Muscle of leg (tissue), 11 donors: ENCODE results near the gene RAB8B. TPM values are rescaled to one million over a fixed set of nuclear protein-coding genes. Genes with fewer than 3 reads are reported as not detected.

Experiments used
- DNase-seq: peaks from one replicate; pipeline ENCODE4 v3.0.0; 2013
- H3K27ac ChIP-seq: one replicate; pipeline ENCODE4 v1.5.1; 2013; ENCODE audit warnings: mild to moderate bottlenecking, low read length, control low read depth
- H3K27me3 ChIP-seq: one replicate; pipeline ENCODE4 v1.6.1; 2013; ENCODE audit warnings: low read length; ENCODE audit not compliant: control insufficient read depth, insufficient read depth
- H3K36me3 ChIP-seq: one replicate; pipeline ENCODE4 v1.6.1; 2013; ENCODE audit warnings: low read length; ENCODE audit not compliant: control insufficient read depth, insufficient read depth
- H3K4me1 ChIP-seq: one replicate; pipeline ENCODE4 v1.6.1; 2013; ENCODE audit warnings: low read length; ENCODE audit not compliant: control insufficient read depth, insufficient read depth
- H3K4me3 ChIP-seq: one replicate; pipeline ENCODE4 v1.5.1; 2013; ENCODE audit warnings: low read length, control low read depth
- H3K9me3 ChIP-seq: replicated peaks from 2 replicates; pipeline ENCODE4 v1.6.1; 2013; ENCODE audit warnings: low read depth, low read length; ENCODE audit not compliant: control insufficient read depth
- WGBS: methylation state at CpG from one replicate; pipeline ENCODE4 v1.1.5; 2013; ENCODE audit warnings: missing lambda C conversion rate; ENCODE audit not compliant: insufficient coverage; 5-methylcytosine and 5-hydroxymethylcytosine counted together
- polyA plus RNA-seq, 8 donors: library from polyadenylated mRNA; unstranded; fragments of 120-200 nt; gene quantifications; one replicate each; pipeline versions ENCODE4 v1.2.1 to v1.2.3, GENCODE V29; 2013; ENCODE audit warnings: inconsistent platforms in 1 of 8, low replicate concordance in 1 of 8; ENCODE audit not compliant: insufficient read length in 8 of 8, insufficient read depth in 1 of 8
- total RNA-seq: library from RNA; stranded (reverse); fragments of 120-200 nt; gene quantifications from one replicate; pipeline ENCODE4 v1.2.4, GENCODE V29; 2013

Gene RAB8B
- total and polyA plus RNA-seq, 9 donors: 13.2 to 24.7 (median 19.0) TPM

DNA sequence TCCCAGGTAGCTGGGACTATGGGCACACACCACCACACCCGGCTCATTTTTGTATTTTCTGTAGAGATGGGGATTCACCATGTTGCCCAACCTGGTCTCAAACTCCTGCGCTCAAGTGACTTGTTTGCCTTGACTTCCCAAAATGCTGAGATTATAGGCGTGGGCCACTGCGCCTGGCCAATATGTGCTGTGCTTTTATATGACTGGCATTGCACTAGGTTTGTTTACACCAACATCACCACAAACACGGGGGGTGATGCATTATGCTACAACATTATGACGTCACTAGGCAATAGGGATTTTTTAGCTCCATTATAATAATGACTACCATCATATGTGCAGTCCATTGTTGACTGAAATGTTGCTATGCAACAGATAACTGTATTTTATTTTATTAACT lies 94.9 kb downstream of the RAB8B start:
- Histone ChIP-seq H3K4me3 (no peak overlapping the region), H3K4me1 (no peaks in the 10 kb centered on the region)

DNA sequence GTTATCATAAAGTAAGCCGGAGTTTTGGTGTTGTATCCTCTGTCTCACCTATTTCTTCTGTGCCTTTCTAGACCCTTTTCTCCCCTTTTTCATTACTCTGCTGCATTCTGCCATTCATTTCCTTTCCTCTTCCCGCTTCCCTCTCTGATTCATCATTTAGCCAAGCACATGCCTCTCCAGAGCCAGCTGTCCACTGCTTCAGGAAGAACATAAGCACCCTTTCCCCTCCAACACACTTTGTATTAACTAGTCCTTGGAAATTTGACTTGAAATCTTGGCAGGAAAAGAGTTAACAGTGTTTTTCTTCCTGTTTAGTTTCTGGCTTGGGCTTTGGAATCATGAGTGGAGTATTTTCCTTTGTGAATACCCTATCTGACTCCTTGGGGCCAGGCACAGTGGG lies 97.7 kb downstream of the RAB8B start:
- 73% methylated on average over 2 of the region's 2 CpGs for WGBS
- no peak for DNase-seq
- Histone ChIP-seq H3K27me3 (no peaks in the 10 kb centered on the region), H3K27ac (no peak overlapping the region), H3K36me3 (peaks cover 11% of the 10 kb centered on the region), H3K9me3 (no peaks in the 10 kb centered on the region), H3K4me1 (no peaks in the 10 kb centered on the region), H3K4me3 (no peak overlapping the region)

More for the DNA sequence above, 94.9 kb downstream of the RAB8B start:
- no peak overlapping the region for H3K27ac ChIP-seq
- peaks cover 15% of the 10 kb centered on the region for H3K36me3 ChIP-seq
- no peaks in the 10 kb centered on the region for H3K27me3 ChIP-seq
- 100% methylated on average over 3 of the region's 6 CpGs for WGBS
- no peak for DNase-seq
- no peaks in the 10 kb centered on the region for H3K9me3 ChIP-seq

DNA sequence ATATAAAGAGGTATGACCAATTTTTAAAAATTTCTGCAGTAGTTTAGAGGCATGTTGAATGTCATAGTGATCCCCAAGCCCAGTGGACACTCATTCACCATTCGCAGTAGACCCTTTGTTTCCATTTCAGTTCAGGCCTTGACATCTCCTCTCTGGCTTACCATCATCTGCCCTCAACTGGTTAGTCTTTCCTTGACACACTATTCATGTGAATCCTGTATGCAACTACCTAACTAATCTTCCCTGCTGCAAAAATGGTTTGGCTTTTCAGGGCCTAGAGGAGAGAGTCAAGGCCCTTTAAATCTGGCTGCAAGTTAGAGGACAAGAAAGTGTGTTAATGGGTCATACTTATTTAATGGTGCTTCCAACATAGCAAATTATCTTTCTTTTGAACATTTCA lies 98.9 kb downstream of the RAB8B start:
- WGBS: no CpG with 5 or more reads among the region's 1 CpG
- no peak overlapping the region for H3K4me3 ChIP-seq
- H3K4me1 ChIP-seq: no peaks in the 10 kb centered on the region
- no peak overlapping the region for H3K27ac ChIP-seq
- H3K9me3 ChIP-seq: no peaks in the 10 kb centered on the region
- peaks cover 8% of the 10 kb centered on the region for H3K36me3 ChIP-seq
- no peak for DNase-seq
- no peaks in the 10 kb centered on the region for H3K27me3 ChIP-seq

DNA sequence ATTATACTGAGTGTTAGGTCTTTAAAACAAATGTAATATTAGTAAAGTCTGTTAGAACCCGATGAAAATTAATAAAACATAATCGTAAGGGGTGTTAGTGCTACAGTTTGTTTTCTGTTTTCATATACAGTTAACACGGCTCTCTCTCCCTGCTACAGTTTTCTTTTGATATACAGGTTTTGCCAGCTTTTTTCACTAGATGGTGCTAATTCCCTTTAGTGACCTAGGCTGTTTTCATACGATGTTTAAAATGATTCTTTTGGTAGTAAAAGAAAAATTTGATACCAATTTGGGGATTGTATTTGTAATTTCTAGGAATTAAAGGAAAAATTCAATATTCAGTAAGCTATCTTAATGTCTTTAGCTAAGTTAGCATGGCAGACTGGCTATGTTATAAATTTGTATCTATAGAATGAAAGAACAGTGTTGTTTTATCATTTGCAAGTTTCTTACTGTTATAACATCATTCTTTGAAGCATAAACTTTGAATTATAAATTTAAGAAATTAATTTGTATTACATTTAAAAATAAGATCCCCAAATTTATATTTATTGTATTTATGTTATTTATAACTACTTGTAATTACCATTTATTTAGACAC lies 99.5 kb downstream of the RAB8B start:
- no peak overlapping the region for H3K4me3 ChIP-seq
- no peaks in the 10 kb centered on the region for H3K27me3 ChIP-seq
- no peaks in the 10 kb centered on the region for H3K9me3 ChIP-seq
- H3K36me3 ChIP-seq: peaks cover 8% of the 10 kb centered on the region
- H3K27ac ChIP-seq: no peak overlapping the region
- no peaks in the 10 kb centered on the region for H3K4me1 ChIP-seq
- no CpG with 5 or more reads among the region's 4 CpGs for WGBS
- peak; percentile 83 for DNase-seq

DNA sequence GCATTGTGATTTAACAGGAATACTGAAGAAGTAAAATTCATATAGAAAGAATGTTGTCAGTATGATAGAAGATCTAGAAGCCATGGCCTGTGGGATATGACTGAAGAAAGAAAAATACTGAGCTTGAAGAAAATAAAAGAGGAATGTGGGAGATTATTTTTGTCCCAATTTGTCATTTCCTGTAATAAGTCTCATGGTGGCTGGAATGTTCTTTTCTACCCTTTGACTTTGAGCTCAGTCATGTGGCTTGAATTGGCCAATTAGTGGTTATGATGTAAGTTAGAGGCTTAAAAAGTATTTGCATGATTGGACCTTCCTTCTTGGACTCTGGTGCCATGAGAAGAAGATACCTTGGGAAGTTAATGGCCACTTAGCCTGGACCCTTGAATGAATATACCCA lies 102.1 kb downstream of the RAB8B start:
- peak; percentile 35 for DNase-seq
- no peaks in the 10 kb centered on the region for H3K4me1 ChIP-seq
- no peak overlapping the region for H3K27ac ChIP-seq
- H3K4me3 ChIP-seq: no peak overlapping the region
- H3K36me3 ChIP-seq: peaks cover 8% of the 10 kb centered on the region
- no peaks in the 10 kb centered on the region for H3K27me3 ChIP-seq
- no peaks in the 10 kb centered on the region for H3K9me3 ChIP-seq

DNA sequence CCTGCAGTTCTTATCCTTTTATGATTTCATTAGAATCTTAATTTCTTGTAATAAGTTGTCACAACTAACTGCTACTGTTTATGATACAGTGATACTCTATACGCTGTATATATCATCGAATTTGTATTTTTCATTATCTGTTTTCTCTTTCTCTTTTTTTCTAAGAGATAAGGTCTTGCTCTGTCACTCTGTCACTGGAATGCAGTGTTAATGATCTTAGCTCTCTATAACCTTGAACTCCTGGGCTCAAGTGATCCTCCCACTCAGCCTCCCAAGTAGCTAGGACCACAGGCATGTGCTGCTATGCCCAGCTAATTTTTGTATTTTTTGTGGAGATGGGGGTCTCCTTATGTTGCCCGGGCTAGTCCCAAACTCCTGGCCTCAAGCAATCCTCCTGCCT lies 102.8 kb downstream of the RAB8B start:
- no peak overlapping the region for H3K4me3 ChIP-seq
- no peak for DNase-seq
- peaks cover 4% of the 10 kb centered on the region for H3K36me3 ChIP-seq
- WGBS: no CpG with 5 or more reads among the region's 3 CpGs
- no peaks in the 10 kb centered on the region for H3K4me1 ChIP-seq
- no peaks in the 10 kb centered on the region for H3K27me3 ChIP-seq
- H3K27ac ChIP-seq: no peak overlapping the region
- no peaks in the 10 kb centered on the region for H3K9me3 ChIP-seq

DNA sequence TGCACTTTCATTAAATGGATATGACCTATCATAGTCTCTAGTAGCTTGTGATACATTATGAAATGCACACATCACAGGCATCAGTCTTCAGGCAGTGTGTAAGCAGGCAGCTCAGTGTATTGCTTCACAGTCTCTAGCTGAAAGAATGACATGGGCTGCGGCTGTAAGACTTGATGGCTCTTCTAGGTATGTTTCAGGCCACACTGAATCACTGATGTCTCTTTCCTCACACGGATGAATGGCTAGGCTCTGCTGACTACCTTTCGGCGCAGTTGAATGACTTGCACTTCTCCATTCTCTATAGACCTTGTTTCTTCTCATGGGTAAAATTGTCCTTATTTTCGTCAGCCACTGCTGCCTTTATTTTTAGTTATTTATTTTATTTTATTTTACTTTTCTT lies 103.4 kb downstream of the RAB8B start:
- H3K27ac ChIP-seq: no peak overlapping the region

DNA sequence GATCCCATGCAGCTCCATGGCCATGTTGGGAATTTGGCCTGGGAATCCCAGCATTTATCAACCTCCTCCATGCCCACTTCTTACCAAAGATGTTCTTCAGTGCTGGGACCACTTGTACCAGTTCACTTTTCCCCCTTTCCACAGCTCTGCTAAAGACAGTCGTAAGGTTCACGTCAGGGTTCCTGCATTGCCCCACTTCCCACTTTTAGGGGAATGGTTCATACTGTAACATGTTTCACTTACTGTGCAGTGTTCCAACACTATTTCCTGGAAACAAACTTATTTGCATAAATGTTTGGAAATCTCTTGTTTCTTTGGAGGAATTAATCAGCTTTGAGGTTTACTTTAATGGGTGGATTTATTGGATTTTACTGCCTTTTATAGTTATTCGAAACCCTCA lies 105.0 kb downstream of the RAB8B start:
- Histone ChIP-seq H3K4me1 (no peaks in the 10 kb centered on the region), H3K27me3 (no peaks in the 10 kb centered on the region), H3K36me3 (peaks cover 5% of the 10 kb centered on the region), H3K27ac (no peak overlapping the region), H3K9me3 (no peaks in the 10 kb centered on the region), H3K4me3 (no peak overlapping the region)
- no CpG with 5 or more reads among the region's 3 CpGs for WGBS
- DNase-seq: no peak

More for the DNA sequence above, 103.4 kb downstream of the RAB8B start:
- 88% methylated on average over 4 of the region's 5 CpGs for WGBS
- Histone ChIP-seq H3K4me1 (no peaks in the 10 kb centered on the region), H3K27me3 (no peaks in the 10 kb centered on the region), H3K36me3 (peaks cover 3% of the 10 kb centered on the region), H3K4me3 (no peak overlapping the region), H3K9me3 (no peaks in the 10 kb centered on the region)
- DNase-seq: no peak

DNA sequence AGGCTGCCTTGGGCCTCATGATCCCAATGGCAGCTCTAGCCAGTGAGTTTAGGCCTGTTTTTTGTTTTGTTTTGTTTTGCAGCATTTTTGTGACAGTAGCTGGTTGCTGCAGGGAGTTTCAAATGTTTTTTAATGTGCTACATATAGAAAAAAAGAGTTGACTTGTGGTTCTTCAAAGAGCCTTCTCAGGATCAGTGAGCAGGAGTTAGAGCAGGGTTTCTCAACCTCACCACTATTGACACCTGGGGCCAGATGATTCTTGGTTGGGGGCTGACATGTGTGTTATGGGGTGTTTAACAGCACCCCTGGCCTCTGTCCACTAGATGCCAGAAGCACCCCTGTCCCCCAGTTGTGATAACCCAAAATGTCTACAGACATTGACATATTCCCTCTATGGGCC lies 105.9 kb downstream of the RAB8B start:
- no peak overlapping the region for H3K27ac ChIP-seq
- no peaks in the 10 kb centered on the region for H3K27me3 ChIP-seq
- DNase-seq: no peak
- H3K4me1 ChIP-seq: no peaks in the 10 kb centered on the region
- no peak overlapping the region for H3K4me3 ChIP-seq
- H3K9me3 ChIP-seq: no peaks in the 10 kb centered on the region
- peaks cover 5% of the 10 kb centered on the region for H3K36me3 ChIP-seq

DNA sequence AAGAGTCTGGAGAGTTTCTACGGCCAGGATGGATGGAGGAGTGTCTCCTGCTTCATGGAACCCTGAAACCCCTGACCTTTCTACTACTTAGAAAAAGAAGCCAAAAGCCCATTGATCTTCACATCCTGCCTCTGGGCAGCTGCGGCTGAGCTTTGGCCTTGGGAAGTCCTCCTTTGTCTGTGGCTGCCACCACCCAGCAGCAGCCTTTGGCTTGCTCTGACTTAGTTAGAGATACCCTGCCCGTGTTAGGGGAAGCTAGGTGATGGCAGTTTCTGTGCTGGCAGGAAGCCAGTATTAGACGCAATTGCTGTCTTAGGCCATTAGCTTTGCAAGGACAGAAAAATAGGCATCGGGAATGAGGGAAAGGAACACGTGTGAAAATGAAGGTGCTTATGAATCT lies 106.8 kb downstream of the RAB8B start:
- Histone ChIP-seq H3K27me3 (no peaks in the 10 kb centered on the region), H3K27ac (no peak overlapping the region), H3K9me3 (no peaks in the 10 kb centered on the region), H3K4me1 (no peaks in the 10 kb centered on the region), H3K36me3 (peaks cover 5% of the 10 kb centered on the region), H3K4me3 (no peak overlapping the region)
- DNase-seq: no peak
- 75% methylated on average over 4 of the region's 6 CpGs for WGBS

DNA sequence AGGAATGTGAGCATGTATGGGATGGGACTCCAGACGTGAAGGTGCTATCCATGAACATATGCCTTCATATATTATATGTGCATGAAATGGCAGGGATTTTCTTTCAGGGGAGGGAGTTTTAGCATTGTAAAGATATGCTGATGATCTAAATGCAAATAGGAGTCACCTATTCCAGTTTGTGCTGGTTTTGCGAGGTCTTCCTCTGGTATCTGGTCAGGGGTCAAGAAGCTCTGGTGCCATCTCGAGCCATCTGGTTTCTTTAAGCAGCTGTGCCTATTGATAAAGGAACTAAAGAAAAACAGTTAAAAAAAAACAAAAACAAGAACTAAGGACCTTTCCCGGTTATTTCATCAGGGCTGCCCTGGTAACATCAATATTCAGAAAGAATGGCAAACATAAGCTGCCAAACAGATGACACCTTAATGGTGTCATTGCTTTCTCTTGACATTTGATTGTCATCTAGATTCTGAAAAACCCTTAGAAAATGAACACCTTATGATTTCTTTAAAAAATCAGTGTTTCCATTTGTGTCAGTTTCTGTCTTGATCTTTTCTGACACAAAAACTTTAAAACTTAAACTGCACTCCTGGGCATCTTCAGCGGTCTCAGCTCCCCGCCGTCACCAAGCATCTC lies 110.7 kb downstream of the RAB8B start:
- WGBS: 79% methylated on average over 3 of the region's 7 CpGs
- H3K4me1 ChIP-seq: no peaks in the 10 kb centered on the region
- no peak for DNase-seq
- no peaks in the 10 kb centered on the region for H3K9me3 ChIP-seq
- no peak overlapping the region for H3K27ac ChIP-seq
- no peaks in the 10 kb centered on the region for H3K27me3 ChIP-seq
- H3K36me3 ChIP-seq: peaks cover 20% of the 10 kb centered on the region
- no peak overlapping the region for H3K4me3 ChIP-seq
